GM12872 (cell line): ENCODE data around the gene NELFCD.

Source experiments
- CTCF ChIP-seq: IDR thresholded peaks from 3 replicates; pipeline ENCODE4 v1.5.1; 2011; ENCODE audit warnings: low read depth, mild to moderate bottlenecking, low read length, moderate library complexity; ENCODE audit not compliant: insufficient read depth

The NELFCD gene

DNA sequence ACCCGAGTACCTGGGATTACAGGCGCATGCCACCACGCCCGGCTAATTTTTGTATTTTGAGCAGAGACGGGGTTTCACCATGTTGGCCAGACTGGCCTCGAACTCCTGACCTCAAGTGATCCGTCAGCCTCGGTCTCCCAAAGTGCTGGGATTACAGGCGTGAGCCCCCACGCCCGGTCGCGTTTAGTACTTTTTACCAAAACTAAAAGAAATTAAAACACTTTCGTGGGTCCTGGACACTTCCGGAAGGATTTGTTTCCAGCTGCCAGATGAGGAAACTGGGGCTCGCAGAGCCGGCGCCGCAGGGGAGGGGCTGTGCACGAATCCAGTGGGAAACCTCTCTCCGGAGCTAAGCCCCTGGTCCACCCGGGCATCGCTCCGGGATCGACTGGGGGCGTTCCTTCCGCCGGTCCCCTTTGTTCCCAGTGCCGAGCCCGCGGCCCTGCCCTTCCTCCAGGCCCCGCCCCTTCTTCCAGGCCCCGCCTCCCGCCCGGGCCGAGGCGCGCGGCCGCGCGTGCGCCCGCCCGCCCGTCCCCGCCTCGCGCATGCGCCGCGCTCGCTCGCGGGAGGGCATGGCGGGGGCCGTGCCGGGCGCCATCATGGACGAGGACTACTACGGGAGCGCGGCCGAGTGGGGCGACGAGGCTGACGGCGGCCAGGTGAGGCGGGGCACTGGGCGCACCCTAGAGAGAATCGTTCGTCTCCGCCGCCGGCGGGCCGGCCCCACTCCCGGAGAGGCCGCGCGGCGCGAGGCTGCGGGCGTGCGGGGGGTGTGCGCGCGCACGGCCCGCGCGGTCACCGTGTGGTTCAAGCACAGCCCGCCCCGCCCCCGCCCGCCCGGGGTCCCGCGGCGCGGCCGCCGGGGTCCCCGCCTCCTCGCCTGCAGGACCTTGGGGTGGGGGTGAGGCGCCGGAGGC is at the start of gene NELFCD:
TSS of gene NELFCD (plus strand) at position 546 of the 917 bp plus-strand sequence. CDS start at position 600, 54 bp downstream.
- TF ChIP-seq CTCF, result no peak

- no peak for TF ChIP-seq CTCF
These were observed 48.9 kb upstream of the NELFCD start for GRCh38 chr20:58932170-58932569.

DNA sequence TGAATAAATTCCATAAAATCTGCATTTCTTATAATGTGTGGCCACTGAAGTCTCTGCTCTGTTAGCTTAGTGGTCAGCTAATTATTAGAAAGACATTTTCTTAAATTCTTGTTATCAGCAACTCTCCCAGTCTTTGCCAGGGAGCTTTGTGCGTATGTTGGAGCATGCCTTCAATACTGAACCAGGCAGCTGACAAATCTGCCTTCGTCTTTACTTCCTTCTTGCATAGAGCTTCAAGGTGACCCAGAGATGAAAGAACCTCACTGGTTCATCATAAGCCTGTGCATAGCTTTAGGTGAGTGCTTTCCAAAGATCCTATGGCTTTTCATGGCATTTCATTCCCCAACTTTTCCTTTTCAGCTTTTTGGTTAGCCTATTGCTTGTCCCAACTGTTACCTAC is 43.0 kb upstream of the NELFCD start:
- no peak for TF ChIP-seq CTCF

DNA sequence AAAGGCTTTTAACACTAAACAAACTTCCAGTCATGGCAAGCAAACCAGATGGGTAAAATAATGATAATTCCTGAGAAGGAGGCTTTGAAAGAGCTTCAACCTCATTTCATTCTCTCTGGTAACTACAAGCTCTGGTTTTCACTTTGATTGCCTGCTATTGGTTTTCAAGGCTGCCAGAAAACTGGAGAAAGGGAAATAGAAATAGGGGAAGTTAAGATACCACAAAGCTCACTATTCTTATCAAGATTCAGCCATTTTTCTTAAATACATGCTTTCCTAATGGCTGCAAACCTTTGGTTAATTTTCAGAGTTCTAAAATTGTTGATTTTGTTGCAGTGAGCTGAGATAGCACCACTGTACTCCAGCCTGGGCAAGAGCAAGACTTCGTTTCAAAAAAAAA is 42.5 kb upstream of the NELFCD start:
- TF ChIP-seq CTCF, result no peak

DNA sequence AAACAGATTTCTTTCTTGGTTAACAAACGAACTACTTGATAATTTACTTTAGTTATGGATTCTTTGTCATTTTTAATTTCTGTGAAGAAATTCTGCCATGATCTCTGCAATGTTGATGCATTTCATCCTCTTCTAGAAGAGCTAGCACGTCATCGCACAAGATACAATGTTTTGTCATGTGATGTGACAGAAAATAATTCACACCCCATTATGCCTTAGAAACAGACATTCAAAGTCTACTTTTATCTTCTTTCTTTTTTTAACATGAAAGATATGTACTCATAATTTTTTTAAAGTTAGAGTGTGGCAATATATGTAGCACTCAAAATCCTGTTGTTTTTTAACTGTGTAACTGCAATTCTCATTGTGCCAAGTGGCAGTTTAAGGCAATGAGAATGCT is 39.6 kb upstream of the NELFCD start:
- no peak for TF ChIP-seq CTCF

DNA sequence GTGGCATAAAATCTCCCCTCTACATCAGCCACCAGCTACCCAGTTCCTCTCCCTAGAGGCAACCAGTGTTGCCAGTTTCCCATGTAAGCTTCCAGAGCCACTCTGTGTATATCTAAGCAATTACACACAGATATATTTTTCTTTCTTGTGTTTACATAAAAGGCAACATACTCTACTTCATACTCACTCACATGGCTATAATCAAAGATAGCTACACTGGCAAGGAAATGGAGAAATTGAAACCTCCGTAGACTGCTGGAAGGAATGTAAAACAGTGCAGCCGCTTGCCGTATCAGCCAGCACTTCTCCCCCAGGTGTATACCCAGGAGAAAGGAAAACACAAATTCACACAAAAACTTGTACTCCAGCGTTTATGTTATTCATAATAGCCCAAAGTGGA is 38.5 kb upstream of the NELFCD start:
- no peak for TF ChIP-seq CTCF

GRCh38 chr20:58944610-58945009 is 36.4 kb upstream of the NELFCD start:
- TF ChIP-seq CTCF, result no peak
